Fibroblast of skin of left biceps (primary cell): Measurements from ENCODE around the gene EHMT1.
"Not testable (repeated sequence)": the region's sequence is repeated elsewhere in the genome, so short reads cannot be mapped to it uniquely, and the experiment has no call there.

ENCODE experiments used
- DNase-seq, 2 experiments: peaks; one replicate each; pipeline ENCODE4 v3.0.0-alpha.2; 2013; ENCODE audit warnings: low read depth in 2 of 2

The EHMT1 gene

DNA sequence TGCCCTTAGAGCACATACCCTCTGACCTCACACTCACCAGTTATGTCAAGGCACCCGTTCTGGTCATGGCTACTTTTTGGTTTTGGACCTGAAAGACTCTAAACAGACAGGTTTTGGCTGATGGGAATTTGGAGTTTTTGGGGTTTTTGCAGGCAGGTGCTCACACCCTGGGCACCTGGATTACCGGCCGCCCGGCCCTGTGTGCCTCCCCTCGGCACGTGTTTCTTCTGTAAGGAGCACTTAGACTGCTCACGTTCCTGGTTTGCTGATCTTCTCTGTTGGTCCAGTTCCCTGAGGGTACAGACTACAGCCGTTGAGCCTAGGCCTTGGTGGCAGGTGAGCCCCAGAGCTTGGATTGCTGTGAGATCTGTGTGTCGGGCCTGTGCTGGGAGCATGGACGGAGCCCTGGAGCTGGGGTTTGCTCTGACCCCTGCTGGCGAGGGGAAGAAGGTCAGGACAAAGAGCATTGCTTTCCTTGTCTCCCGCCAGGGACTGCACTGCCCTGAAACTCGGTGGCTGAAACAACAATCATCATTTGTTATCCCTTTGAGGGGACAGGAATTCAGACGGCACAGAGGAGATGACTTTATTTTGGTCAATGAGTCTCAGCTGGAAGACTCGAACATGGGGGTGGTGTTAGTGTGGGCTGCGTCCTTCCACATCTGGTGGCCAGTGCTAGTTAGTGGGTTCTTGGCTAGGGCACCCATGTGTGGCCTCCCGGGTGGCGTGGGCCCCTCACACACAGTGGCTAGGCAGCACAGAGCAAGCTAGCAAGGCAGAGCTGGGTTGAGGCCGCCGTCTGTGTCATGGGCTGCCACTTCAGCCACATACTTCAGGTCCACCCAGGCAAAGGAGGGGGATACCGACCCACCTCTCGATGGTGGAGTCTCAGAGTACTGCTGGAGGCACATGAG, 76.4 kb downstream of the EHMT1 start:
- DNase-seq: no peak

DNA sequence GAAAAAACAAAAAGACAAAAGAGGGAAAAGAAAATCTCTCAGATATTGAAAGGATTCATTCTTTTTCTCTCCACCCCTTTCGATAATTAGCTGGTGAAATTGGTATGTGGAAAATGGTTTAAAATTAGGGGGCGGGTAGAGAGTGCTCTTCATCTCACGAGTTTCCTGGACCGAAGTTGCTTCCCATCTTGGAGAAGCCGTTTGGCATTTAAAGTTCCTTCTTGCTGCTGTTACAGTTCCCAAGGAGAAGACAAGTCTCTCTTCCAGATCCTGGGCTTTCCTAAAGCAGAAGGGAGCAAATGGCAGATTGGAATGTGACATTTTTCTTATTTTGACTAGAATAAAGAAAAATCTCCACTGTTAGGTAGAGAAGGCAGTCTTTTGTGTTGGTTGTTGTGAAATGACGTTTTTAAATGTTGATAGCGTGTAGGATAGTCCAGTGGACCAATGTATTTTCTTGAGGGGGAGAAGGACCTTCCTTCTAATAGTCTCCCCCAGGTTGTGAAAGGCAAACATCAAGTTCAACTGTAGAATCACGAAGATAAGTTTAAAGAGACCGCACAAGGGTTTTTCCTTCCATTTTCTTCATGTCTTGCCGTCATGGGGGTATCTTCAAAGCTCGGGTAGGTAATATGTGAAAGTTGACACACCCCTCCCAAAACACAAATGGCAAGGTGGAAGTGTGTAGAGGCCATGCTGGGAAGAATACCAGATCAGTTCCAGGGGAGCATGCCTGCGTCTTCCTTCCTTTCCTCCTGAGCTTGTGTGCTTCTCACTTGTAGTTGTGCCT, 77.5 kb downstream of the EHMT1 start:
- no peak for DNase-seq

DNA sequence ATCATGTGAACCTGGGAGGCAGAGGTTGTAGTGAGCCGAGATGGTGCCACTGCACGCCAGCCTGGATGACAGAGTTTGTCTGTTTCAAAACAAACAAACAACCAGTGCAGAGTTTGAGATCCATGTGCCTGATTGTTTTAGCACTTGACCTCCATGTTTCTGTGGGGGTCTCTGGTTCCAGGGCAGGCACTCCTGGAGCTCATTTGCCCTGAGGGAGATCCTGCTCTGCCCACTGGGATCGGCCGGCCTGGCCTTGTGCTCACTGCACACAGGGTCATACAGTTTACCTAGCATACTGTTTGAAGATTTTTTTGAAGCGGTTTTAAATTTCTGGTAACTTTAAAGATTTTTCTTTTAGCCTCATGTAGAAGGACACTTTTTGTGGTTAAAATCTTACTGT, 78.4 kb downstream of the EHMT1 start:
- DNase-seq: no peak

- DNase-seq: no peak
Measured at GRCh38 chr9:137697832-137698231, 79.0 kb downstream of the EHMT1 start.

- no peak for DNase-seq
Measured at GRCh38 chr9:137700911-137701310, 82.1 kb downstream of the EHMT1 start.

GRCh38 chr9:137702615-137703379, 84.0 kb downstream of the EHMT1 start:
- DNase-seq: no peak

DNA sequence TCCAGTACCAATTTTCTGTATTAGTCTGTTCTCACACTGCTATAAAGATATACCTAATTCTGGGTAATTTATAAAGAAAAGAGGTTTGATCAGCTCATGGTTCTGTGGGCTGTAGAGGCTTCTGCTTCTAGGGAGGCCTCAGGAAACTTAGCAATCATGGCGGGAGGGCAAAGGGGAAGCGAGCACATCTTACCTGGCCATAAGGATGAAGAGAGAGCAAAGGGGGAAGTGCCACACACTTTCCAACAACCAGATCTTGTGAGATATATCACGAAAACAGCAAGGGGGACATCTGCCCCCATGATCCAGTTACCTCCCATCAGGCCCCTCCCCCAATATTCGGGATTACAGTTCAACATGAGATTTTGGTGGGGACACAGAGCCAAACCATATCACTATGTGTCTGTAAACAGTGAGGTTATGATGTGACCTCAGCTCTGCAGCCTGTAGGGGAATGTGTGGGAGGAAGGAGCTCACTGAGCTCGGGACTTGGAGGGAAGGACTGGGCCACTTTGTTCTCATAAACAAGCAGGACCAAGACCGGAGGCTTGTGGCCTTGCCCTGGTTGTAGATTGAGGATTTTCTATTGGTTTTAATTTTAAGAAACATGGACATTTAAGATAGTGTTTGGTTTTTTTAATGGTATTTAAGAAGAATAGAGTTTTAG, 85.2 kb downstream of the EHMT1 start:
- no peak for DNase-seq

- no peak for DNase-seq
Measured at GRCh38 chr9:137705443-137705863, 86.6 kb downstream of the EHMT1 start.

GRCh38 chr9:137705906-137706305, 87.1 kb downstream of the EHMT1 start:
- DNase-seq: no peak

- no peak for DNase-seq
Measured at GRCh38 chr9:137707361-137707760, 88.6 kb downstream of the EHMT1 start.

DNA sequence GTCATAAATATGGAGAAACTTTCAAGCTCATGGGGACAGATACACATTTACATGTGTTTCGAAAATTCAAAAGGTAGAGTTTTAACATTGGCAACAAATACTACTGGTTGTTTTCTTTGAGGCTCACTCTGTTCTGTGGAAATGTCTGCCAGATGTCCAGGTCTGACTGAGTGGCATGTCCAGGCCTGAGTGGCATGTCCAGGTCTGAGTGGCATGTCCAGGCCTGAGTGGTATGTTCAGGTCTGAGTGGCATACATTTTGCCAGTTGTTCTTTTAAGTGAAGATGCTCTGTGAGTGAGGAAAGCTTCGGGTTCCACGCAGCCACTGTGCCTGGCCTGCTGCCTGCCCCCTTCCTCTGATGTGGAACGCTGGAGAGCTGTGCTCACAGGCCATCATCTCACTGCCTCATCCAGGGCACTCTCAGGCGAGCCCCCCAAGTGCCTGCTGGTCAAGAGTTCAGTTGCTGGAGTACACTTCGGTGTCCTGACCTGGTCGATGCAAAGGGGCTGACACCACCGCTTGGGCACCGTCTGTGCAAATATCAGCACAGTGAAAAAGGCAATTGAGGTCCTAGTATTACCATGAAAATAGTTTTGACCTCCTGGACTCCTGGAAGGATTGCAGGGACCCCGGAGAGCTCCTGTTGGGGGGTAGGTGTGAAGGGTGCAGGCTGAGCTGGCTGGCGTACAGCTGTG, 89.9 kb downstream of the EHMT1 start:
- no peak for DNase-seq

- no peak for DNase-seq
Measured at GRCh38 chr9:137709411-137710101, 90.8 kb downstream of the EHMT1 start.

DNA sequence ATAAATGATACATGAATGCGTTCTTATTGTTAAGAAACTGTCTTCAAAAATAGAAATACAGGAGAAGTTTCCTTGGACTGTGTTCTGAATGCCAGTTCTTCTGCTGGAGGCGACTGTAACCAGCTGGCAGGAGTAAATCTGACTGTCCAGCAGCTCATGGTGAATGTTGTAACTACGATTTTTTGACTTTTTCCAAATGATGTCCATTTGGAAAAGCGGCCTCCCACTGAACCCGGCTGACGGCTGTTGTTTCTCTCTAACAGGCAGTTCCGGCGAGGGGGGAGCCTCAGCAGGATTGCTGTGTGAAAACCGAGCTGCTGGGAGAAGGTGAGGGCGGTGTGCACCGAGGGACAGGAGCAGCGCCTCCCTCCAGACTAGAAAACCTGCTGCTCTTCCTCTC, 91.9 kb downstream of the EHMT1 start:
- DNase-seq: no peak

- no peak for DNase-seq
Measured at GRCh38 chr9:137711678-137712105, 92.9 kb downstream of the EHMT1 start.

DNA sequence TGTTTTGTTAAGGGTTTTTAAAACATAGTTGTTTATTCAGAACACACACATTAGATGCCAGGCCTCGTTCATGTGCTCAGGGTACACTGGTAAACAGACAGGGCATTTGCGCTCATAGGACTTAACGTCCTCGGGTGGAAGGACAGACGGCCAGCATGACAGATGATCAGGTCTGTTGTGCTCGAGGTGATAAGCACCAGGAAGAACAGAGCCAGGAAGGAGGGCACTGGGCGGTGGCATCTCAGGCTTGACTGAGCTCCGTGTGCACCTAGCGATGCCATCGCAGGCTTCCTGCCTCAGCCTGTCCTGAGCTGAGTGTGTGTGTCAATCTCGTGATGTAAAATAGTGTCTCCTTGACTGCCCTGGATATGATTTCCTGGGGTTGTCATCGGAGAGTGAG, 96.5 kb downstream of the EHMT1 start:
- DNase-seq: no peak

DNA sequence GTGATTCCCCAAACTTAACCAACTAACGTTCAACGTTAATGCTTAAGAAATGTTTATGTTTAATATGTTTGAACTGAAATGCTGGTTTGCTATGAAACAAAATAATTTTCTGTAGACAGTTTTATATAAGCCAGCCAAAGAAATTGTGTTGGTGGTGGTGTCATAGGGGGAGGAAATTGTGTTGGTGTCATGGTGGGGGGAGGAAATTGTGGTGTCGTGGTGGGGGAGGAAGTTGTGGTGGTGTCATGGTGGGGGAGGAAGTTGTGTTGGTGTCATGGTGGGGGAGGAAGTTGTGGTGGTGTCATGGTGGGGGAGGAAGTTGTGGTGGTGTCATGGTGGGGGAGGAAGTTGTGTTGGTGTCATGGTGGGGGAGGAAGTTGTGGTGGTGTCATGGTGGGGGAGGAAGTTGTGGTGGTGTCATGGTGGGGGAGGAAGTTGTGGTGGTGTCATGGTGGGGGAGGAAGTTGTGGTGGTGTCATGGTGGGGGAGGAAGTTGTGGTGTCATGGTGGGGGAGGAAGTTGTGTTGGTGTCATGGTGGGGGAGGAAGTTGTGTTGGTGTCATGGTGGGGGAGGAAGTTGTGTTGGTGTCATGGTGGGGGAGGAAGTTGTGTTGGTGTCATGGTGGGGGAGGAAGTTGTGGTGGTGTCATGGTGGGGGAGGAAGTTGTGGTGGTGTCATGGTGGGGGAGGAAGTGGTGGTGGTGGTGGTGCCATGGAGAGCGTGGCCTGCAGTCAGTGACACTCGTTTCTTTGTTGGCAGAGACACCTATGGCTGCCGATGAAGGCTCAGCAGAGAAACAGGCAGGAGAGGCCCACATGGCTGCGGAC, 97.3 kb downstream of the EHMT1 start:
- not testable (repeated sequence) for DNase-seq

GRCh38 chr9:137716694-137717287, 98.0 kb downstream of the EHMT1 start:
- no peak for DNase-seq

DNA sequence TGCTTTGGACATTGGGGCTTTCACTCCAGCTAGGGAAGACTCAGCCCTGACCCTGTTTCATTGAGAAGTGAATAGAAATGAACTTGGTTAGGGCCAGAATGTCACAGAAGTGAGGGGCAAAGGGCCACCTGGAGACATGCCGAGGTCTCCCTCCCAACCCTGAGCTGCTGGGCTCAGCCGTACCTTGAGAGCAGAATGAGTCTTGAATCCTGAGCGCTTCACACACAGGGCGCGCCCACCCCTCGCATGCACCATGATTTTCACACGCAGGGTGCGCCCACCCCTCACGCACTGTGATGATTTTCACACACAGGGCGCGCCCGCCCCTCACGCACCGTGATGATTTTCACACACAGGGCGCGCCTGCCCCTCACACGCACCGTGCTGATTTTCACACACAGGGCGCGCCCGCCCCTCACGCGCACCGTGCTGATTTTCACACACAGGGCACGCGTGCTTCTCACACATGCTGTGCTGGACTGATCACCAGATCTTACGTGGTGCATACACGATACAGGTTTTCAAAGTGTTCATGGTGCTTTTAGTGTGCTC, 99.0 kb downstream of the EHMT1 start:
- DNase-seq: no peak

- no peak for DNase-seq
Measured at GRCh38 chr9:137719194-137719593, 100.4 kb downstream of the EHMT1 start.
